ENCODE measurements around the gene PARG. TPM values are rescaled to one million over a fixed set of nuclear protein-coding genes. Genes with fewer than 3 reads are reported as not detected.

Gene PARG
- total RNA-seq, 1 donor from 2014 or later, result 67.2 TPM

DNA sequence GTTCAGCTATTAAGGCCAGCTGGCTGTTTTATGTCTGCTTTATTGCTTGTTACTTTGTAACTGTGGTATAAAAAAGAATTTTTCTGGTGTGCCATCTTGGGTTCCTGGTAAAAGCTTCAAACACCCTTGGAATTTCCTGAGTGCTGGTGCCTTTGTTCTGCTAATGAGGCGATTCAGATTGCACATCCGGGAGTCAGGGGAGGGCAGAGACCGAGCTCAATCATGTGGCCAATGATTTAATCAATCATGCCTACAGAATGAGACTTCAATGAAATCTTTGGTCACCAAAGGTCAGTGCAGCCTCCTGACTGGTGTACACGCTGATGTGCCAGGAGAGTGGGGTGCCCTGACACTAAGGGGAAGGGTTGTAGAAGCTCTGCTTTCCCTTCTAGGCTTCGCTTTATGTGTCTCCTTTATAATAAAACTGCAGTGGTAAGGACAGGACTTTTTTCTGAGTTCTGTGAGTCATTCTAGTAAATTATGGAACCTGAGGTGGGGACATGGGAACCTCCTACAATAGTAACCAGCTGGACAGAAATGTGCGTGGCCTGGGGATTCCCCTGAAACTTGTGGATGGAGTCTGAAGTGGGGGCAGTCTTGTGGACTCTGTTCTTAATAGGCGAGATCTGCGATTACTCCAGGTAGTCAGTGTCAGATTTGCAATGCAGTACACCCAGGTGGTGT, 110.3 kb downstream of the PARG start:
- H3K36me3 ChIP-seq, result peaks cover 2% of the 10 kb centered on the region
- no peaks in the 10 kb centered on the region for H3K9me3 ChIP-seq (ENCODE audit: low read depth)
- H3K79me2 ChIP-seq (ENCODE audit: low read depth), result no peaks in the 10 kb centered on the region
- H3K27ac ChIP-seq, result peak overlapping the region; percentile 6
- Mint-ChIP-seq H3K36me3 (peaks cover 27% of the 10 kb centered on the region), H3K4me1 (peaks cover 50% of the 10 kb centered on the region), H3K4me3 (peak overlapping the region; percentile 64), H3K27me3 (ENCODE audit: insufficient read depth, low read depth) (no peaks in the 10 kb centered on the region), H3K9me3 (no peaks in the 10 kb centered on the region), H3K27ac (peak overlapping the region; percentile 98)
- H3K4me3 ChIP-seq, result no peak overlapping the region
- TF ChIP-seq, protein P1, sequence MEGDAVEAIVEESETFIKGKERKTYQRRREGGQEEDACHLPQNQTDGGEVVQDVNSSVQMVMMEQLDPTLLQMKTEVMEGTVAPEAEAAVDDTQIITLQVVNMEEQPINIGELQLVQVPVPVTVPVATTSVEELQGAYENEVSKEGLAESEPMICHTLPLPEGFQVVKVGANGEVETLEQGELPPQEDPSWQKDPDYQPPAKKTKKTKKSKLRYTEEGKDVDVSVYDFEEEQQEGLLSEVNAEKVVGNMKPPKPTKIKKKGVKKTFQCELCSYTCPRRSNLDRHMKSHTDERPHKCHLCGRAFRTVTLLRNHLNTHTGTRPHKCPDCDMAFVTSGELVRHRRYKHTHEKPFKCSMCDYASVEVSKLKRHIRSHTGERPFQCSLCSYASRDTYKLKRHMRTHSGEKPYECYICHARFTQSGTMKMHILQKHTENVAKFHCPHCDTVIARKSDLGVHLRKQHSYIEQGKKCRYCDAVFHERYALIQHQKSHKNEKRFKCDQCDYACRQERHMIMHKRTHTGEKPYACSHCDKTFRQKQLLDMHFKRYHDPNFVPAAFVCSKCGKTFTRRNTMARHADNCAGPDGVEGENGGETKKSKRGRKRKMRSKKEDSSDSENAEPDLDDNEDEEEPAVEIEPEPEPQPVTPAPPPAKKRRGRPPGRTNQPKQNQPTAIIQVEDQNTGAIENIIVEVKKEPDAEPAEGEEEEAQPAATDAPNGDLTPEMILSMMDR (IDR thresholded peaks at IDR 0.05), result no peak
- TF ChIP-seq EZH2phosphoT487 (IDR thresholded peaks at IDR 0.05), result no peak
- TF ChIP-seq EZH2 (IDR thresholded peaks at IDR 0.05), result no peak
- H3K9ac ChIP-seq, result no peak overlapping the region
- no peaks in the 10 kb centered on the region for H4K20me1 ChIP-seq (ENCODE audit: low read depth)
- DNase-seq (ENCODE audit: low spot score), result peak; percentile 85
- peaks cover 4% of the 10 kb centered on the region for H3F3A ChIP-seq (ENCODE audit: low read depth)
- peaks cover 15% of the 10 kb centered on the region for H3K4me1 ChIP-seq
- H3K4me2 ChIP-seq, result peak overlapping the region; percentile 65
- H3K27me3 ChIP-seq, result no peaks in the 10 kb centered on the region
- peak overlapping the region; percentile 68 for H2AFZ ChIP-seq (replicated peaks)

DNA sequence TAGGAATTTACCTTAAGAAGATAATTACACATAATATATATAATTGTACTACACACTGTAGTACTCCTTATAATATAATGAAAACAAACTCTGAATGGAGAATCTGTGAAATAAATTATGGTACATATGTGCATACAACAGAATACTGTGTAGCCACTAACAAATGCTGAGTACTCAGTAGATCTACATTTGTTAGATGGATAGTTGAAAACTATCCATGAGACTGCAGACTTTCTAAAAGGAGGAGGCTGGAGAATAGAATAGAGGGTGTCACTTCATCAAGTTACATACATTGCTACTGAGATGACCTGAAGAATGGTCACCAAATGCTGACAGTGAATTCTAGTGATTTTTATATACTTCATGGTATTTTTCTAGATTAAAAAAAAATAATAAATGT, 111.0 kb downstream of the PARG start:
- H3K4me3 Mint-ChIP-seq, result no peak overlapping the region
- Histone ChIP-seq H3K79me2 (ENCODE audit: low read depth) (no peaks in the 10 kb centered on the region), H3K4me2 (peak overlapping the region; percentile 65), H3K9me3 (ENCODE audit: low read depth) (no peaks in the 10 kb centered on the region), H2AFZ (replicated peaks) (no peak overlapping the region), H4K20me1 (ENCODE audit: low read depth) (no peaks in the 10 kb centered on the region), H3K4me3 (no peak overlapping the region), H3K27me3 (no peaks in the 10 kb centered on the region), H3F3A (ENCODE audit: low read depth) (peaks cover 4% of the 10 kb centered on the region), H3K4me1 (peaks cover 15% of the 10 kb centered on the region), H3K36me3 (no peaks in the 10 kb centered on the region), H3K27ac (no peak overlapping the region), H3K9ac (no peak overlapping the region)
- peak overlapping the region; percentile 65 for H3K27ac Mint-ChIP-seq
- peaks cover 50% of the 10 kb centered on the region for H3K4me1 Mint-ChIP-seq
- TF ChIP-seq EZH2 (IDR thresholded peaks at IDR 0.05) (no peak), EZH2phosphoT487 (IDR thresholded peaks at IDR 0.05) (no peak)
- TF ChIP-seq, protein P1 (IDR thresholded peaks at IDR 0.05), result no peak
- peaks cover 31% of the 10 kb centered on the region for H3K36me3 Mint-ChIP-seq
- no peak for DNase-seq (ENCODE audit: low spot score)
- no peaks in the 10 kb centered on the region for H3K27me3 Mint-ChIP-seq (ENCODE audit: insufficient read depth, low read depth)
- H3K9me3 Mint-ChIP-seq, result no peaks in the 10 kb centered on the region

DNA sequence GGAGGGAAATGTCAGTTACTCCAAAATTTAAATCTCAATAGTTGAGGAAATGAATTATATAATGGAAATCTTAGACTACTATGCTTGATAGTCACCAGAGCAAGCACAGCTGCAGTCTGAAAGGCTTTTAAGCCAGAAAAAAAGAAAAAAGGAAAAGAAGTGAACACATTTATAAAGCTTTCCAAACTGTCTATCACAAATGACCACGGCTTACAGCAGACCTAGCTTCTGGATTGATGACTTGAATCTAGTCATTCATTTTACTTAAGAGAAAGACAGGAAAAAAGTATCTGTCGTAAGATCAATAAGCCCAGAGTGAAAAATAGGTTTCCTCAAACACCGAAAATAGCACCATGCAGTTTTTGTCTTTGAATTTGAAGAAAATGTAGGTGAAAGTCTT, 111.8 kb downstream of the PARG start:
- Histone ChIP-seq H3K9ac (no peak overlapping the region), H3K4me1 (peaks cover 15% of the 10 kb centered on the region), H3K36me3 (no peaks in the 10 kb centered on the region), H3K4me3 (no peak overlapping the region), H3K27me3 (no peaks in the 10 kb centered on the region), H4K20me1 (ENCODE audit: low read depth) (no peaks in the 10 kb centered on the region), H2AFZ (replicated peaks) (no peak overlapping the region), H3K9me3 (ENCODE audit: low read depth) (no peaks in the 10 kb centered on the region), H3F3A (ENCODE audit: low read depth) (peaks cover 4% of the 10 kb centered on the region), H3K27ac (no peak overlapping the region), H3K4me2 (no peak overlapping the region), H3K79me2 (ENCODE audit: low read depth) (no peaks in the 10 kb centered on the region)
- H3K27me3 Mint-ChIP-seq (ENCODE audit: insufficient read depth, low read depth), result peaks cover 2% of the 10 kb centered on the region
- no peaks in the 10 kb centered on the region for H3K9me3 Mint-ChIP-seq
- no peak for DNase-seq (ENCODE audit: low spot score)
- peaks cover 32% of the 10 kb centered on the region for H3K36me3 Mint-ChIP-seq
- TF ChIP-seq EZH2phosphoT487 (IDR thresholded peaks at IDR 0.05) (no peak), EZH2 (IDR thresholded peaks at IDR 0.05) (no peak)
- TF ChIP-seq, protein P1 (IDR thresholded peaks at IDR 0.05), result no peak
- peaks cover 50% of the 10 kb centered on the region for H3K4me1 Mint-ChIP-seq
- peak overlapping the region; percentile 87 for H3K27ac Mint-ChIP-seq
- no peak overlapping the region for H3K4me3 Mint-ChIP-seq

All from neural progenitor cell (in vitro differentiated cells).